ENCODE measurements around the gene MAP1A. TPM values are rescaled to one million over a fixed set of nuclear protein-coding genes. Genes with fewer than 3 reads are reported as not detected.
"Not testable (repeated sequence)": the region's sequence is repeated elsewhere in the genome, so short reads cannot be mapped to it uniquely, and the experiment has no call there.

The MAP1A gene
- total RNA-seq, 1 donor from 2014 or later, result 13.9 TPM

DNA sequence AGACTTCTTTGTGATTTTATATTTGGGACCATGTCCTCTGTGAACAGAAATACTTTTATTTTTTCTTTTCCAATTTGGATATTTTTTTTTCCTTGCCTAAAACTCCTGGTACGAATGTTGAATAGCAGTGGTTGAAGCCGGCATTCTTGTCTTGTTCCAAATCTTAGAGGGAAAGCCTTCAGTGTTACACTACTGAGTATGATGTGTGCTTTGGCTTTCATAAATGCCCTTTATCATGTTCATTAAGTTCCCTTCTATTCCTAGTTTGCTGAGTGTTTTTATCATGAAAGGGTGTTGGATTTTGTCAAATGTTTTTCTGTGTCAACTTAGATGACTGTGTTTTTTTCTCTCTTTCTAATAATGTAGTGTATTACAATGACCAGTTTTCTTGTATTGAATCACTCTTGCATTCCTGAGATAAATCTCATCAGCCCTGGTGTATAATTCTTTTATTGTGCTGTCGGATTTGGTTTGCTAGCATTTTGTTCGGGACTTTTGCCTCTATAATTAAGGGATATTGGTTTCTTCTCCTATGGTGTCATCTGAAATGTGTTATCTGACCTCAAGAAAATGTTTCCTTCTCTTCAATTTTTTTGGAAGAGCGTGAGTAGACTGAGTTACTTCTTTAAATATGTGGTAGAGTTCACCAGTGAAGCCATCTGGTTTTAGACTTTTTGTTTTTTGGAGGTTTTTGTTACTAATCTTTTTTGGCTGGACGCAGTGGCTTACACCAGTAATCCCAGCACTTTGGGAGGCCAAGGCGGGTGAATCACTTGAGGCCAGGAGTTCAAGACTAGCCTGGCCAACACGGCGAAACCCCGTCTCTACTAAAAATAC, 33.3 kb downstream of the MAP1A start:
- TF ChIP-seq, protein P1, sequence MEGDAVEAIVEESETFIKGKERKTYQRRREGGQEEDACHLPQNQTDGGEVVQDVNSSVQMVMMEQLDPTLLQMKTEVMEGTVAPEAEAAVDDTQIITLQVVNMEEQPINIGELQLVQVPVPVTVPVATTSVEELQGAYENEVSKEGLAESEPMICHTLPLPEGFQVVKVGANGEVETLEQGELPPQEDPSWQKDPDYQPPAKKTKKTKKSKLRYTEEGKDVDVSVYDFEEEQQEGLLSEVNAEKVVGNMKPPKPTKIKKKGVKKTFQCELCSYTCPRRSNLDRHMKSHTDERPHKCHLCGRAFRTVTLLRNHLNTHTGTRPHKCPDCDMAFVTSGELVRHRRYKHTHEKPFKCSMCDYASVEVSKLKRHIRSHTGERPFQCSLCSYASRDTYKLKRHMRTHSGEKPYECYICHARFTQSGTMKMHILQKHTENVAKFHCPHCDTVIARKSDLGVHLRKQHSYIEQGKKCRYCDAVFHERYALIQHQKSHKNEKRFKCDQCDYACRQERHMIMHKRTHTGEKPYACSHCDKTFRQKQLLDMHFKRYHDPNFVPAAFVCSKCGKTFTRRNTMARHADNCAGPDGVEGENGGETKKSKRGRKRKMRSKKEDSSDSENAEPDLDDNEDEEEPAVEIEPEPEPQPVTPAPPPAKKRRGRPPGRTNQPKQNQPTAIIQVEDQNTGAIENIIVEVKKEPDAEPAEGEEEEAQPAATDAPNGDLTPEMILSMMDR (IDR thresholded peaks at IDR 0.05; ENCODE audit: unreplicated experiment), result no peak
- Mint-ChIP-seq H3K27me3 (ENCODE audit: low read depth) (no peaks in the 10 kb centered on the region), H3K27ac (no peak overlapping the region), H3K4me1 (no peaks in the 10 kb centered on the region), H3K4me3 (no peak overlapping the region), H3K9me3 (peaks cover 11% of the 10 kb centered on the region), H3K36me3 (peaks cover 17% of the 10 kb centered on the region)
- DNase-seq (ENCODE audit: low spot score in 2 of 2, unreplicated experiment in 2 of 2), result no peak

DNA sequence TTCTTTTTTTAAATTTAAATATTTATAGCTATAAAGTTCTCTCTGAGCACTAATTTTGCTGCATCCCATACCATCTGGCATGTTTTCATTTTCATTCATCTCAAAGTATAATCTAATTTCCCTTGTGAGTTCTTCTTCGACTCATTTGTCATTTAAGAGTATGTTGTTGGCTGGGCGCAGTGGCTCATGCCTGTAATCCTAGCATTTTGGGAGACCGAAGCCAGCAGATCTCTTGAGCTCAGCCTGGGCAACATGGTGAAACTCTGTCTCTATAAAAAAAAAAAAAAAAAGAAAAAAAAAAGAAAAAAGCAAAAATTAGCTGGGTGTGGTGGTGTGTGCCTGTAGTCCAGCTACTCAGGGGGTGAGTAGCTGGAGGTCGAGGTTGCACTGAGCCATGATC, 34.8 kb downstream of the MAP1A start:
- TF ChIP-seq, protein P1 (IDR thresholded peaks at IDR 0.05; ENCODE audit: unreplicated experiment), result no peak
- Mint-ChIP-seq H3K9me3 (peaks cover 6% of the 10 kb centered on the region), H3K27ac (no peak overlapping the region), H3K4me3 (no peak overlapping the region), H3K27me3 (ENCODE audit: low read depth) (no peaks in the 10 kb centered on the region), H3K36me3 (peaks cover 12% of the 10 kb centered on the region), H3K4me1 (no peaks in the 10 kb centered on the region)
- no peak for DNase-seq (ENCODE audit: low spot score in 2 of 2, unreplicated experiment in 2 of 2)

DNA sequence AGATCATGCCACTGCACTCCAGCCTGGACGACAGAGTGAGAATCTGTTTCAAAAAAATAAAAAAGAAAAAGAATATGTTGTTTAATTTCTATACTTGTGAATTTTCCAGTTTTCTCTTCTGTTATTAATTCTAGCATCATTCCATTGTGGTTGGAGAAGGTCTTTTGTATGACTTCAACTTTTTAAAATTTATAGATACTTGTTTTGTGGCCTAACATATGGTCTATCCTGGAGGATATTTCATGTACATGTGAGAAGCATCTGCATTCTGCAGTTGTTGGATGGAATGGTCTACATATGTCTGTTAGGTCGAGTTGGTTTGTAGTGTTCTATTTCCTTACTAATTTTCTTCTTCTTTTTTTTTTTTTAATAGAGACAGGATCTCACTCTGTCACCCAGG, 35.6 kb downstream of the MAP1A start:
- H3K4me1 Mint-ChIP-seq, result no peaks in the 10 kb centered on the region
- H3K27ac Mint-ChIP-seq, result no peak overlapping the region
- no peak for DNase-seq (ENCODE audit: low spot score in 2 of 2, unreplicated experiment in 2 of 2)
- no peaks in the 10 kb centered on the region for H3K9me3 Mint-ChIP-seq
- H3K4me3 Mint-ChIP-seq, result no peak overlapping the region
- no peaks in the 10 kb centered on the region for H3K27me3 Mint-ChIP-seq (ENCODE audit: low read depth)
- peaks cover 7% of the 10 kb centered on the region for H3K36me3 Mint-ChIP-seq
- TF ChIP-seq, protein P1 (IDR thresholded peaks at IDR 0.05; ENCODE audit: unreplicated experiment), result no peak

DNA sequence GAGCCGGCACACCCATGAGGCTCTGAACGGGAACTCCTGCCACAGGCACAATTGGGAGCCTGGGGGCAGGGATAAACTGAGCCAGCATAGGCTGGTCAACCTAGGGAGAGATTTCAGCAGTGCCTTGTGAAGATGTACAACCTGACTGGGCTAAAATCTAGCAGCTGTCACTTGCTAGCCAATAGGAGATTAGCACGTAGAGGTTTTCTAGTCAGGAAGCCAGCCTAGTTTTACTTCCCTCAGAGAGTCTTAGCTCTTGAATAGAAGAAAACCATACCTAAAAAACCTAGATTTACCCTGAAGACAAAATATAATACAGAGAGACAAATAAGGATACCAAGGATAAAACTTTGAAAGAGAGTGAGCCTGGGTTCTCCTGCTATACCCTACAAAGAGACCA, 45.3 kb downstream of the MAP1A start:
- not testable (repeated sequence) for H3K36me3 Mint-ChIP-seq; H3K4me3 Mint-ChIP-seq; H3K9me3 Mint-ChIP-seq; H3K4me1 Mint-ChIP-seq; H3K27ac Mint-ChIP-seq; H3K27me3 Mint-ChIP-seq (ENCODE audit: low read depth); DNase-seq (ENCODE audit: low spot score in 2 of 2, unreplicated experiment in 2 of 2)

DNA sequence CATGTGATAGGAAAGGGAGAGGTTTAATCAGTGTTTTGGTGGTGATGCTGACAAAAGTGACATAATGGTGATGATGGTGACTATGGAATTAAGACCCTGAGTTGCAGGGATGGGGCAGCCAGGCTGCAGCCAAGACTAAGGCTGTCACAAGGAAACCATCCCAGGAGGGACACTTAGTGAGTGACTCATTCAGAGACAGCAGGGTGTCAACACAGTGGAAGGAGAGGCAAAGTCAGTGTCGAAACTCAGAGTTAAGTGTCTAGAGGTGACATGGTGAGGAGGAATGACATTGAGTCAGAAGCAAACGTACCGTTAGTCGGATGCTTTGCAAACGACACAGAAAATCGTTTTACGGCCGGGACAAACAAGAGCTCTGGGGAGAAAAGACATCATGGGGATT, 46.4 kb downstream of the MAP1A start:
- not testable (repeated sequence) for H3K4me3 Mint-ChIP-seq; H3K4me1 Mint-ChIP-seq; H3K27me3 Mint-ChIP-seq (ENCODE audit: low read depth); H3K36me3 Mint-ChIP-seq; DNase-seq (ENCODE audit: low spot score in 2 of 2, unreplicated experiment in 2 of 2); H3K27ac Mint-ChIP-seq; H3K9me3 Mint-ChIP-seq

DNA sequence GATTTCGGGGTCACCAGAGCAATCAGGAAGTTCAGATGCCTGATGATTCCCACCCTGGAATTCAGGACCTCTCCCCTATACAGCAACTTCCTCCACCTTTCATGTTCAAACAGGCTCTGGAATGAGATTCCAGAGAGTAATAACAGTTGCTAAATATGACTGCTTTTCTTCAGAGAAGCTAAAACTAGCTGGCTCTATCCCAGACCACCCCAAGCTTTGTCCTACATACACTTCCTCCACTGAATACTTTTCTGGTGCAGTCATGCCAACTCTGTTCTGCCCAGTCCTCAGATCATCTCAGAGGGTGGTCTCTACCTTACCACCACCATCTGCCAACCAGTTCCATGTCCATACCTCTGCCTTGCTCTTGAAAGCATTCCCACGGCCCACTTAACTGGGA, 49.2 kb downstream of the MAP1A start:
- DNase-seq (ENCODE audit: low spot score in 2 of 2, unreplicated experiment in 2 of 2); H3K9me3 Mint-ChIP-seq; H3K36me3 Mint-ChIP-seq; H3K27me3 Mint-ChIP-seq (ENCODE audit: low read depth); H3K4me3 Mint-ChIP-seq; H3K4me1 Mint-ChIP-seq; H3K27ac Mint-ChIP-seq: not testable (repeated sequence)

DNA sequence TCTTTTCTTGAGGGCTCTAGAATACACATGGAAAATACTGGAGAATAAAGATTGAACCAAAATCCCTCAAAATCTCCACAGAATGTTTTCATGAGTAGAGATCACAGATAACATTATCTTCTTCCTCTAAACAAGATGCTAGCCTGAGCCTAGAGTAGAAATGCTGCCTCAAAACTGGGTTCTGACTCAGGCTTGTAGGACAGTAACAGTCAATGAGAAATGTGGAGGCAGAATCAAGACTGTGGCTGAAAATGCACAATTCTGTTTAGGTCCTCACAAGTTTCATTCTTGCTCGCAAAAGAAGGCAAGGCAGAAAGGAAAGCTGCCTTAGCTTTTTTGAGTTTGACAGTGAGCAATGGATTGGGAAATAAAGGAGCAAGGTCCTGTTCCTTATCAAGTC, 57.2 kb downstream of the MAP1A start:
- not testable (repeated sequence) for H3K27ac Mint-ChIP-seq; H3K9me3 Mint-ChIP-seq; H3K4me1 Mint-ChIP-seq; H3K36me3 Mint-ChIP-seq; H3K4me3 Mint-ChIP-seq; DNase-seq (ENCODE audit: low spot score in 2 of 2, unreplicated experiment in 2 of 2); H3K27me3 Mint-ChIP-seq (ENCODE audit: low read depth)

Other genes starting within 250 kb of the MAP1A start
- not detected in 3 replicates for gene TGM7, start 215.4 kb upstream of the MAP1A start, total RNA-seq
- gene LCMT2, start 187.0 kb upstream of the MAP1A start, total RNA-seq, result 9.8 to 10.0 TPM (median 9.9 TPM) in 3 replicates
- 32.1 to 35.5 TPM (median 33.7 TPM) in 3 replicates for gene ZSCAN29, start 146.6 kb upstream of the MAP1A start, total RNA-seq
- gene TUBGCP4, start 146.5 kb upstream of the MAP1A start, total RNA-seq, result 25.4 to 29.1 TPM (median 26.3 TPM) in 3 replicates
- gene TP53BP1, start 24.5 kb upstream of the MAP1A start, total RNA-seq, result 103 to 112 TPM (median 108 TPM) in 3 replicates
- gene PPIP5K1, start 72.6 kb downstream of the MAP1A start, total RNA-seq, result 53.2 to 61.5 TPM (median 56.0 TPM) in 3 replicates
- 0.20 to 0.44 TPM in 2 of 3 replicates, not detected in the other for gene CKMT1B, start 76.4 kb downstream of the MAP1A start, total RNA-seq
- 2.1 to 2.9 TPM (median 2.7 TPM) in 3 replicates for gene STRC, start 101.2 kb downstream of the MAP1A start, total RNA-seq
- 6.6 to 11.2 TPM (median 7.8 TPM) in 3 replicates for gene CATSPER2, start 131.2 kb downstream of the MAP1A start, total RNA-seq
- 0.29 to 0.42 TPM in 2 of 3 replicates, not detected in the other for gene CKMT1A, start 176.3 kb downstream of the MAP1A start, total RNA-seq
- gene PDIA3, start 228.8 kb downstream of the MAP1A start, total RNA-seq, result 448 to 452 TPM (median 448 TPM) in 3 replicates